Lower leg skin (tissue), 3 donors: ENCODE data around the gene MEIS2.

Experiments used
- POLR2A ChIP-seq, 2 donors: fragments of 450-650 bp; IDR thresholded peaks; one replicate each; pipeline ENCODE4 v1.6.1; 2016 to 2017; ENCODE audit warnings: antibody characterized with exemption in 2 of 2, mild to moderate bottlenecking in 1 of 2, moderate library complexity in 1 of 2
- TF ChIP-seq, protein P1 (sequence below), 3 donors: fragments of 450-650 bp; IDR thresholded peaks; one replicate each; pipeline ENCODE4 v1.5.1; 2016; ENCODE audit warnings: antibody characterized with exemption in 3 of 3, mild to moderate bottlenecking in 3 of 3, moderate library complexity in 2 of 3

DNA sequence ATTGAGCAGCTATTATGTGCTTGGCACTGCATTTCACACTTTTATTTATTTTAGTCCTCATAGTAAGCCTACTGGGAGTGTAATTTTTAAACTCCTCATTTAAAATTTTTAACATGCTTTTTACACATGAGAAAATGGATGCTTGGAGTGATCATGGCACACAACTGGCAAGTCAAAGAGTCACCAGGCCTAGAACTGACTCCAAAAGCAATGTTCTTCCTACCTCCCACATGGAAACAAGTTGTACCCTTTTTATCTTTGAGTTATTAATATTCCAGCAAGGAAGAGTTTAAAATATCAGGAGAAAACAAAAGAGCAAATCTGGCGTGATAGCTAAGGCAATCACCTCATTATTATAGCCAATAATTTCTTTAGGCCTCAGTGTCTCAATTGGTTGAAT, 100.6 kb downstream of the MEIS2 start:
- TF ChIP-seq, protein P1, sequence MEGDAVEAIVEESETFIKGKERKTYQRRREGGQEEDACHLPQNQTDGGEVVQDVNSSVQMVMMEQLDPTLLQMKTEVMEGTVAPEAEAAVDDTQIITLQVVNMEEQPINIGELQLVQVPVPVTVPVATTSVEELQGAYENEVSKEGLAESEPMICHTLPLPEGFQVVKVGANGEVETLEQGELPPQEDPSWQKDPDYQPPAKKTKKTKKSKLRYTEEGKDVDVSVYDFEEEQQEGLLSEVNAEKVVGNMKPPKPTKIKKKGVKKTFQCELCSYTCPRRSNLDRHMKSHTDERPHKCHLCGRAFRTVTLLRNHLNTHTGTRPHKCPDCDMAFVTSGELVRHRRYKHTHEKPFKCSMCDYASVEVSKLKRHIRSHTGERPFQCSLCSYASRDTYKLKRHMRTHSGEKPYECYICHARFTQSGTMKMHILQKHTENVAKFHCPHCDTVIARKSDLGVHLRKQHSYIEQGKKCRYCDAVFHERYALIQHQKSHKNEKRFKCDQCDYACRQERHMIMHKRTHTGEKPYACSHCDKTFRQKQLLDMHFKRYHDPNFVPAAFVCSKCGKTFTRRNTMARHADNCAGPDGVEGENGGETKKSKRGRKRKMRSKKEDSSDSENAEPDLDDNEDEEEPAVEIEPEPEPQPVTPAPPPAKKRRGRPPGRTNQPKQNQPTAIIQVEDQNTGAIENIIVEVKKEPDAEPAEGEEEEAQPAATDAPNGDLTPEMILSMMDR (IDR thresholded peaks at IDR 0.05) = no peak
- TF ChIP-seq POLR2A (IDR thresholded peaks at IDR 0.05) = no peak
